Measurements from ENCODE around the gene TMEM200A. TPM values are rescaled to one million over a fixed set of nuclear protein-coding genes. Genes with fewer than 3 reads are reported as not detected.

Gene TMEM200A
- total and polyA plus RNA-seq, 2 experiments from 2014 or later, result 23.0 to 32.9 TPM

GRCh38 chr6:130371921-130372420, 6.2 kb downstream of the TMEM200A start:
- Histone ChIP-seq H3K36me3 (replicated peaks; ENCODE audit: insufficient read depth, low read depth) (no peaks in the 10 kb centered on the region), H3K9me2 (replicated peaks; ENCODE audit: insufficient read depth) (no peaks in the 10 kb centered on the region), H3K27me3 (peaks cover 5% of the 10 kb centered on the region), H3K79me2 (peaks cover 93% of the 10 kb centered on the region), H3K4me2 (peak overlapping the region; percentile 45), H3K4me3 (no peak overlapping the region), H2AFZ (no peak overlapping the region), H3K9me3 (ENCODE audit: low read depth) (no peaks in the 10 kb centered on the region), H3K4me1 (ENCODE audit: insufficient read depth) (peaks cover 16% of the 10 kb centered on the region), H3K27ac (peak overlapping the region; percentile 49), H4K20me1 (ENCODE audit: insufficient read depth, poor library complexity, severe bottlenecking) (no peaks in the 10 kb centered on the region)
- no peak for DNase-seq (ENCODE audit: low spot score)
- WGBS (ENCODE audit: low lambda C conversion rate, missing lambda C conversion rate), result 66% methylated on average over 7 of the region's 7 CpGs
- TF ChIP-seq, protein P1, sequence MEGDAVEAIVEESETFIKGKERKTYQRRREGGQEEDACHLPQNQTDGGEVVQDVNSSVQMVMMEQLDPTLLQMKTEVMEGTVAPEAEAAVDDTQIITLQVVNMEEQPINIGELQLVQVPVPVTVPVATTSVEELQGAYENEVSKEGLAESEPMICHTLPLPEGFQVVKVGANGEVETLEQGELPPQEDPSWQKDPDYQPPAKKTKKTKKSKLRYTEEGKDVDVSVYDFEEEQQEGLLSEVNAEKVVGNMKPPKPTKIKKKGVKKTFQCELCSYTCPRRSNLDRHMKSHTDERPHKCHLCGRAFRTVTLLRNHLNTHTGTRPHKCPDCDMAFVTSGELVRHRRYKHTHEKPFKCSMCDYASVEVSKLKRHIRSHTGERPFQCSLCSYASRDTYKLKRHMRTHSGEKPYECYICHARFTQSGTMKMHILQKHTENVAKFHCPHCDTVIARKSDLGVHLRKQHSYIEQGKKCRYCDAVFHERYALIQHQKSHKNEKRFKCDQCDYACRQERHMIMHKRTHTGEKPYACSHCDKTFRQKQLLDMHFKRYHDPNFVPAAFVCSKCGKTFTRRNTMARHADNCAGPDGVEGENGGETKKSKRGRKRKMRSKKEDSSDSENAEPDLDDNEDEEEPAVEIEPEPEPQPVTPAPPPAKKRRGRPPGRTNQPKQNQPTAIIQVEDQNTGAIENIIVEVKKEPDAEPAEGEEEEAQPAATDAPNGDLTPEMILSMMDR (IDR thresholded peaks at IDR 0.05; ENCODE audit: poor library complexity), result no peak
- no peak for TF ChIP-seq EZH2phosphoT487 (IDR thresholded peaks at IDR 0.05; ENCODE audit: low read depth, severe bottlenecking, unreplicated experiment)
- no peak for TF ChIP-seq EZH2 (IDR thresholded peaks at IDR 0.05; ENCODE audit: borderline replicate concordance)

DNA sequence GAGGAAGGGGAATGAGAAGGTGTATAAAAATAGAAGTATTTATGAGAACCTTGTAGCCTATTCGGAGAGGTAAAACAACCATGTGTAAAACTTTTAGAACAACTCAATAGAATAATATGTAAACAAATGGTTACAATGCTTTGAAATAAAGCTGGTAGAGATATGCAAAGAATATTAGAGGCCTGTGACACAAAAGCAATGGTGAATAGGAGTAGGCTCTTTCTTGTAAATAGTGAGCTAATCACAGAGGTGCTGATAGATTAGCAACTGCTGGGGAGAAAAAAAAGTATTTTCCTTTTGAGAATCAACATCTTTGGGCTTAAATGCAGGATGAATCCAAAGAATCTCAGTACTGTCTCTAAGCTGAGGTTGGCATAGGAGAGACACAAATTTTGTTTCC, 7.0 kb downstream of the TMEM200A start:
- no peaks in the 10 kb centered on the region for H3K9me3 ChIP-seq (ENCODE audit: low read depth)
- peaks cover 88% of the 10 kb centered on the region for H3K79me2 ChIP-seq
- WGBS (ENCODE audit: low lambda C conversion rate, missing lambda C conversion rate), result 73% methylated on average over 1 of the region's 1 CpG
- H3K9me2 ChIP-seq (replicated peaks; ENCODE audit: insufficient read depth), result no peaks in the 10 kb centered on the region
- H3K4me1 ChIP-seq (ENCODE audit: insufficient read depth), result peaks cover 22% of the 10 kb centered on the region
- peaks cover under 1% of the 10 kb centered on the region for H3K27me3 ChIP-seq
- TF ChIP-seq, protein P1 (IDR thresholded peaks at IDR 0.05; ENCODE audit: poor library complexity), result no peak
- TF ChIP-seq EZH2phosphoT487 (IDR thresholded peaks at IDR 0.05; ENCODE audit: low read depth, severe bottlenecking, unreplicated experiment), result no peak
- no peak for TF ChIP-seq EZH2 (IDR thresholded peaks at IDR 0.05; ENCODE audit: borderline replicate concordance)
- H3K36me3 ChIP-seq (replicated peaks; ENCODE audit: insufficient read depth, low read depth), result no peaks in the 10 kb centered on the region
- H3K4me2 ChIP-seq, result no peak overlapping the region
- H3K27ac ChIP-seq, result peak overlapping the region; percentile 11
- no peak overlapping the region for H3K4me3 ChIP-seq
- DNase-seq (ENCODE audit: low spot score), result no peak
- no peak overlapping the region for H2AFZ ChIP-seq
- H4K20me1 ChIP-seq (ENCODE audit: insufficient read depth, poor library complexity, severe bottlenecking), result no peaks in the 10 kb centered on the region

- Histone ChIP-seq H4K20me1 (ENCODE audit: insufficient read depth, poor library complexity, severe bottlenecking) (no peaks in the 10 kb centered on the region), H3K79me2 (peaks cover 80% of the 10 kb centered on the region)
- no peak for DNase-seq (ENCODE audit: low spot score)
Observed at GRCh38 chr6:130373992-130374391, 8.2 kb downstream of the TMEM200A start.

More at GRCh38 chr6:130373992-130374391, 8.2 kb downstream of the TMEM200A start:
- Histone ChIP-seq H3K9me3 (ENCODE audit: low read depth) (no peaks in the 10 kb centered on the region), H3K9me2 (replicated peaks; ENCODE audit: insufficient read depth) (no peaks in the 10 kb centered on the region), H2AFZ (no peak overlapping the region), H3K4me3 (no peak overlapping the region), H3K4me2 (no peak overlapping the region), H3K27me3 (no peaks in the 10 kb centered on the region), H3K4me1 (ENCODE audit: insufficient read depth) (peaks cover 10% of the 10 kb centered on the region), H3K27ac (no peak overlapping the region), H3K36me3 (replicated peaks; ENCODE audit: insufficient read depth, low read depth) (no peaks in the 10 kb centered on the region)
- 90% methylated on average over 2 of the region's 2 CpGs for WGBS (ENCODE audit: low lambda C conversion rate, missing lambda C conversion rate)
- TF ChIP-seq EZH2 (IDR thresholded peaks at IDR 0.05; ENCODE audit: borderline replicate concordance), result no peak
- no peak for TF ChIP-seq EZH2phosphoT487 (IDR thresholded peaks at IDR 0.05; ENCODE audit: low read depth, severe bottlenecking, unreplicated experiment)
- TF ChIP-seq, protein P1 (IDR thresholded peaks at IDR 0.05; ENCODE audit: poor library complexity), result no peak
